Stomach (tissue), 4 donors: Measurements from ENCODE around the gene NTHL1.

Experiments
- EP300 ChIP-seq: sonication (generic); formaldehyde crosslinking; IDR thresholded peaks from one replicate; pipeline ENCODE4 v1.6.1; 2017; ENCODE audit warnings: antibody characterized with exemption
- POLR2A ChIP-seq, 4 donors: fragments of 450-650 bp; IDR thresholded peaks; one replicate each; pipeline ENCODE4 v1.6.1; 2016; ENCODE audit warnings: antibody characterized with exemption in 4 of 4, control low read depth in 2 of 4, mild to moderate bottlenecking in 1 of 4, moderate library complexity in 1 of 4
- TF ChIP-seq, protein P1 (sequence below), 7 experiments: fragments of 450-650 bp in 4 of 7; fragments of 200-600 bp in 3 of 7; sonication (generic) in 3 of 7; IDR thresholded peaks; one replicate each; pipeline ENCODE4 v1.5.1; 2016 to 2019; ENCODE audit warnings: antibody characterized with exemption in 7 of 7, control low read depth in 2 of 7, mild to moderate bottlenecking in 1 of 7

DNA sequence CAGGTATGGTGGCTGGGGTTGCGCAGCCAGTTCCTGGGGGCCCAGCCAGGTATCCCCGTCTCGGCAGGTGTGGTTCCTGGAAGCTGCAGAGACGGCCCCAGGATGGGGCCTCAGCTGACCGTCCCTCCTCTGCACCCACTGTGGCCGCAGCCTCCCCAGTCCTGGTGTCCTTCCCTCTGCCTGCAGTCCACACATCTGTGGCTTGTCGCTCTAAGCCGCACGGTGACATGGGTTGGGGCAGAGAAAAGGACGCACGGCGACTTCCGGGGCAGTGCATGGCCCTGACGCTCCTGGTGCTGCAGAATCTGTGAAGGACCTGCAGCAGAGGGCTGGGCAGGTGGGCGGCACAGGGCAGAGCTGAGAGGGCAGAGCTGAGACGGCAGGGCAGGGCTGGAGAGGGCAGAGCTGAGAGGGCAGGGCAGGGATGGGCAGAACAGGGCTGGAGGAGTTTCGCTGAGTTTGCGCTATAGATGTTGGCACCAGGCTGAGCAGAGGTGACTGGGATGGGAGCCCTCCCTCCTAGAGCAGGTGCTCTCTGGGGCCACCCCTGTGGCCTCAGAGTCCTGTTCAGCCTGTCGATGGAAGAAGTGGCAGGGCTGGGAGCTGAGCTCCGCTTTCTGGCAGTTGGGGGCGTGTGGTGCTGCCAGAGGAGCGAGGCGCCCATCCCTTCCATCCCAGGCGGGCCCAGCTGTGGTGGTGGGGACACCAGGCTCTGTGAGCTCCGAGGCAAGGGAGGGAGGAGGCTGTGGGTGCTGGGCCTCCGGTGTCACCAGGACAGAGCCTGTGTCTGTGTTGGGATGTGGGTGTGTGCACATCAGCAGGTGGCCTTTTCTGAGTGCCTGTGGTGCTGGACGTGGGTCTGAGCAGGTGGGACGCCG lies 23.2 kb upstream of the NTHL1 start:
- TF ChIP-seq EP300 (no peak), POLR2A (IDR thresholded peaks at IDR 0.05) (no peak)
- TF ChIP-seq, protein P1, sequence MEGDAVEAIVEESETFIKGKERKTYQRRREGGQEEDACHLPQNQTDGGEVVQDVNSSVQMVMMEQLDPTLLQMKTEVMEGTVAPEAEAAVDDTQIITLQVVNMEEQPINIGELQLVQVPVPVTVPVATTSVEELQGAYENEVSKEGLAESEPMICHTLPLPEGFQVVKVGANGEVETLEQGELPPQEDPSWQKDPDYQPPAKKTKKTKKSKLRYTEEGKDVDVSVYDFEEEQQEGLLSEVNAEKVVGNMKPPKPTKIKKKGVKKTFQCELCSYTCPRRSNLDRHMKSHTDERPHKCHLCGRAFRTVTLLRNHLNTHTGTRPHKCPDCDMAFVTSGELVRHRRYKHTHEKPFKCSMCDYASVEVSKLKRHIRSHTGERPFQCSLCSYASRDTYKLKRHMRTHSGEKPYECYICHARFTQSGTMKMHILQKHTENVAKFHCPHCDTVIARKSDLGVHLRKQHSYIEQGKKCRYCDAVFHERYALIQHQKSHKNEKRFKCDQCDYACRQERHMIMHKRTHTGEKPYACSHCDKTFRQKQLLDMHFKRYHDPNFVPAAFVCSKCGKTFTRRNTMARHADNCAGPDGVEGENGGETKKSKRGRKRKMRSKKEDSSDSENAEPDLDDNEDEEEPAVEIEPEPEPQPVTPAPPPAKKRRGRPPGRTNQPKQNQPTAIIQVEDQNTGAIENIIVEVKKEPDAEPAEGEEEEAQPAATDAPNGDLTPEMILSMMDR (IDR thresholded peaks at IDR 0.05): no peak
